Trophoblast cell (in vitro differentiated cells and primary cell): ENCODE measurements around the gene OTUD3.
A peak's percentile ranks its signal among the peaks of the same experiment; 100 is the strongest.

Experiments
- DNase-seq, 2 donors: peaks; one replicate each; pipeline ENCODE4 v3.0.0-alpha.2; 2016
- H2AFZ ChIP-seq: 2 replicates; pipeline ENCODE4 v1.6.1; 2013; ENCODE audit warnings: low read length, moderate library complexity, mild to moderate bottlenecking; ENCODE audit not compliant: insufficient read depth, poor library complexity
- H2AK5ac ChIP-seq: 2 replicates; pipeline ENCODE4 v1.6.1; 2013; ENCODE audit warnings: mild to moderate bottlenecking, low read length
- H2BK120ac ChIP-seq: 2 replicates; pipeline ENCODE4 v1.6.1; 2013; ENCODE audit warnings: low read length, mild to moderate bottlenecking, moderate library complexity; ENCODE audit not compliant: insufficient read depth, poor library complexity
- H2BK12ac ChIP-seq: 2 replicates; pipeline ENCODE4 v1.6.1; 2013; ENCODE audit warnings: mild to moderate bottlenecking, low read length, moderate library complexity
- H2BK5ac ChIP-seq: 2 replicates; pipeline ENCODE4 v1.6.1; 2013; ENCODE audit warnings: low read length, low read depth, moderate library complexity, mild to moderate bottlenecking; ENCODE audit not compliant: poor library complexity
- H3K14ac ChIP-seq: 2 replicates; pipeline ENCODE4 v1.6.1; 2013; ENCODE audit warnings: mild to moderate bottlenecking, low read length
- H3K18ac ChIP-seq: 2 replicates; pipeline ENCODE4 v1.6.1; 2013; ENCODE audit warnings: mild to moderate bottlenecking, low read length
- H3K23ac ChIP-seq: 2 replicates; pipeline ENCODE4 v1.6.1; 2013; ENCODE audit warnings: low read length
- H3K27ac ChIP-seq: 2 replicates; pipeline ENCODE4 v1.5.1; 2013; ENCODE audit warnings: low read depth, mild to moderate bottlenecking, inconsistent platforms, low read length, moderate library complexity
- H3K27me3 ChIP-seq: 2 replicates; pipeline ENCODE4 v1.6.1; 2013; ENCODE audit warnings: inconsistent platforms, mild to moderate bottlenecking, low read length, moderate library complexity; ENCODE audit not compliant: insufficient read depth
- H3K36me3 ChIP-seq, 2 experiments: 1 replicate in 1 of 2; 2 replicates in 1 of 2; pipeline ENCODE4 v1.6.1; 2013; ENCODE audit warnings: low read length in 2 of 2, mild to moderate bottlenecking in 2 of 2, moderate library complexity in 1 of 2; ENCODE audit not compliant: insufficient read depth in 2 of 2, control insufficient read depth in 1 of 2
- H3K4ac ChIP-seq: 2 replicates; pipeline ENCODE4 v1.6.1; 2013; ENCODE audit warnings: low read depth, mild to moderate bottlenecking, low read length, moderate library complexity
- H3K4me1 ChIP-seq, 2 experiments: 1 replicate in 1 of 2; 2 replicates in 1 of 2; pipeline ENCODE4 v1.6.1; 2013; ENCODE audit warnings: low read length in 2 of 2, mild to moderate bottlenecking in 2 of 2, moderate library complexity in 1 of 2; ENCODE audit not compliant: insufficient read depth in 2 of 2, control insufficient read depth in 1 of 2
- H3K4me2 ChIP-seq: 2 replicates; pipeline ENCODE4 v1.6.1; 2013; ENCODE audit warnings: inconsistent platforms, mild to moderate bottlenecking, low read length, moderate library complexity
- H3K4me3 ChIP-seq: 2 replicates; pipeline ENCODE4 v1.5.1; 2013; ENCODE audit warnings: mild to moderate bottlenecking, low read depth, low read length, inconsistent platforms
- H3K79me1 ChIP-seq: one replicate; pipeline ENCODE4 v1.6.1; 2013; ENCODE audit warnings: low read length
- H3K79me2 ChIP-seq: 2 replicates; pipeline ENCODE4 v1.6.1; 2013; ENCODE audit warnings: low read length, mild to moderate bottlenecking; ENCODE audit not compliant: control insufficient read depth, insufficient read depth, poor library complexity
- H3K9ac ChIP-seq: 2 replicates; pipeline ENCODE4 v1.6.1; 2013; ENCODE audit warnings: mild to moderate bottlenecking, low read length
- H3K9me3 ChIP-seq: 2 replicates; pipeline ENCODE4 v1.6.1; 2013; ENCODE audit warnings: low read depth, mild to moderate bottlenecking, control low read depth, inconsistent platforms, low read length; ENCODE audit not compliant: insufficient read depth
- H4K12ac ChIP-seq: 2 replicates; pipeline ENCODE4 v1.6.1; 2013; ENCODE audit warnings: low read depth, mild to moderate bottlenecking, low read length, moderate library complexity
- H4K8ac ChIP-seq: 2 replicates; pipeline ENCODE4 v1.6.1; 2013; ENCODE audit warnings: low read depth, mild to moderate bottlenecking, low read length, moderate library complexity
- H4K91ac ChIP-seq: one replicate; pipeline ENCODE4 v1.6.1; 2013; ENCODE audit warnings: low read depth, mild to moderate bottlenecking, low read length, moderate library complexity
- WGBS: extraction: QIAGEN DNeasy Blood & Tissue Kit; methylation state at CpG from one replicate; pipeline ENCODE4 v1.1.7; 2013; ENCODE audit warnings: missing lambda C conversion rate; ENCODE audit not compliant: insufficient read length, insufficient coverage; ENCODE audit errors: extremely low coverage; 5-methylcytosine and 5-hydroxymethylcytosine counted together

Gene OTUD3

DNA sequence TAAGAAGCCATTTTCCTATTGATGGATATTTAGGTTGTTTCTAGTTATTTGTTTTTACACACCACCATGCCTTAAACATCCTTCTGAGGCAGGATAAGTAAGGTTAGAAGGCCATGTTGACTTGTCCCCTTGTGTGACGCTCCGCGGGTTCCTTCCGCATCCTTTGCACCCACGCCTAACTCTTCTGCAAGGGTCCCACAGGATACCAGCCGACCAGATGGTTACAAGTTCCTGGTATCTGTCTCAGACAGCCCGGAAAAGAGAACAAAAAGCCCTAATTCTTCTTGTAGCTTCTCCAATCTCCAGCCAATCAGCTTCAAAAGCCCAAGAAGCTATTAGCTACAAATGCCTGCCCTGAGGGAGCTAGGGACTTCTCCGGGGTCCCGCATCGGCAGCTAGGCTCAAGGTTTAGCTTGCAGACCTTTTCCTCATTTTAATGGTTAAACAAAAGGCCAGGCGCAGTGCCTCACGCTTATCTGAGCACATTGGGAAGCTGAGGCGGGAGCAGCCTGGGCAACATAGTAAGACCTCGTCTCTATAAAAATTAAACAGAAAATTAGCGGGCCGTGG is 4.9 kb upstream of the OTUD3 start:
- H3K18ac ChIP-seq = no peak overlapping the region
- H2AFZ ChIP-seq = no peak overlapping the region
- no peak overlapping the region for H3K14ac ChIP-seq
- no peaks in the 10 kb centered on the region for H3K4me1 ChIP-seq
- H3K27me3 ChIP-seq = no peaks in the 10 kb centered on the region
- H3K79me2 ChIP-seq = peaks cover under 1% of the 10 kb centered on the region
- no peak overlapping the region for H3K27ac ChIP-seq
- H3K9me3 ChIP-seq = no peaks in the 10 kb centered on the region
- no peak overlapping the region for H3K23ac ChIP-seq
- H3K4ac ChIP-seq = no peak overlapping the region
- no peak overlapping the region for H2BK12ac ChIP-seq
- peaks cover 3% of the 10 kb centered on the region for H3K79me1 ChIP-seq
- H4K8ac ChIP-seq = no peak overlapping the region
- H3K4me2 ChIP-seq = no peak overlapping the region
- no CpG with 5 or more reads among the region's 16 CpGs for WGBS
- no peak overlapping the region for H4K12ac ChIP-seq
- H3K4me3 ChIP-seq = no peak overlapping the region
- no peak overlapping the region for H4K91ac ChIP-seq
- DNase-seq = peak; percentile 59 to 80
- H3K9ac ChIP-seq = no peak overlapping the region
- no peaks in the 10 kb centered on the region for H3K36me3 ChIP-seq
- no peak overlapping the region for H2BK120ac ChIP-seq
- no peak overlapping the region for H2BK5ac ChIP-seq
- H2AK5ac ChIP-seq = no peak overlapping the region

- DNase-seq = peak in 1 of 2 donors; percentile 52
- Histone ChIP-seq H2AK5ac (no peak overlapping the region), H3K4ac (no peak overlapping the region), H3K14ac (no peak overlapping the region), H4K91ac (no peak overlapping the region), H4K8ac (no peak overlapping the region), H3K27ac (no peak overlapping the region), H3K79me1 (peaks cover 9% of the 10 kb centered on the region), H3K18ac (no peak overlapping the region), H3K36me3 (no peaks in the 10 kb centered on the region), H3K27me3 (no peaks in the 10 kb centered on the region), H3K79me2 (peaks cover 7% of the 10 kb centered on the region), H3K4me2 (no peak overlapping the region), H3K23ac (no peak overlapping the region), H3K9ac (no peak overlapping the region), H3K9me3 (no peaks in the 10 kb centered on the region), H3K4me3 (no peak overlapping the region), H3K4me1 (peaks cover 0 to under 1% of the 10 kb centered on the region in 2 experiments), H2BK120ac (no peak overlapping the region), H4K12ac (no peak overlapping the region), H2AFZ (no peak overlapping the region), H2BK12ac (no peak overlapping the region), H2BK5ac (no peak overlapping the region)
- no CpG with 5 or more reads among the region's 19 CpGs for WGBS
Measured at GRCh38 chr1:19877821-19878636, 4.2 kb upstream of the OTUD3 start.

DNA sequence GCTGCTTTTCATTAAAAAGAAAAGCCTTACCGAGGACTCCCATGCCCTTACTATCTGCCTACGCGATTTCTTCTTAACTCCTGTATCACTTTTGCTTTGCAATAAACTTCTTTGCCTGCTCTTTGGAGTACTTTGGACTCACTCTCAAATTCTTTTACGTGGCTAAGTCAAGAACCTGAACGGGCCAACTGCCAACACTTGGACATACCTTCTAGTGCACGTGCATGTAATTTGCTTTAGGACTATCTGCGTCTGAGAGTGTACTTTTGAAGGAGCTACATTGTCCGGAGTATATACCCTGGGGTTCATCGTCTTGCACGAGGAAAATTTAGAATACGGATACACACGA is 3.6 kb upstream of the OTUD3 start:
- H3K79me1 ChIP-seq = peaks cover 8% of the 10 kb centered on the region
- no peak overlapping the region for H3K4me2 ChIP-seq
- no peak overlapping the region for H3K4me3 ChIP-seq
- H4K8ac ChIP-seq = no peak overlapping the region
- H3K27me3 ChIP-seq = no peaks in the 10 kb centered on the region
- H2BK120ac ChIP-seq = no peak overlapping the region
- H3K9me3 ChIP-seq = no peaks in the 10 kb centered on the region
- no peak overlapping the region for H2BK12ac ChIP-seq
- no peak overlapping the region for H4K12ac ChIP-seq
- no peak overlapping the region for H3K23ac ChIP-seq
- H2BK5ac ChIP-seq = no peak overlapping the region
- H3K4ac ChIP-seq = no peak overlapping the region
- H3K36me3 ChIP-seq = no peaks in the 10 kb centered on the region
- WGBS = no CpG with 5 or more reads among the region's 12 CpGs
- no peak overlapping the region for H3K18ac ChIP-seq
- no peak overlapping the region for H2AFZ ChIP-seq
- no peak overlapping the region for H4K91ac ChIP-seq
- no peak overlapping the region for H2AK5ac ChIP-seq
- H3K27ac ChIP-seq = no peak overlapping the region
- H3K14ac ChIP-seq = no peak overlapping the region
- H3K4me1 ChIP-seq = peaks cover 3 to 6% of the 10 kb centered on the region in 2 experiments
- DNase-seq = peak in 1 of 2 donors; percentile 8
- no peak overlapping the region for H3K9ac ChIP-seq
- peaks cover 10% of the 10 kb centered on the region for H3K79me2 ChIP-seq

GRCh38 chr1:19879227-19879626 is 3.0 kb upstream of the OTUD3 start:
- H4K12ac ChIP-seq = no peak overlapping the region
- H3K4me3 ChIP-seq = no peak overlapping the region
- H2AK5ac ChIP-seq = no peak overlapping the region
- H2BK120ac ChIP-seq = no peak overlapping the region
- no peak overlapping the region for H3K23ac ChIP-seq
- WGBS = no CpG with 5 or more reads among the region's 4 CpGs
- H4K8ac ChIP-seq = no peak overlapping the region
- no peak overlapping the region for H3K4me2 ChIP-seq
- peaks cover 7% of the 10 kb centered on the region for H3K79me1 ChIP-seq
- H3K79me2 ChIP-seq = peaks cover 10% of the 10 kb centered on the region
- H3K14ac ChIP-seq = no peak overlapping the region
- H2BK5ac ChIP-seq = no peak overlapping the region
- no peak overlapping the region for H3K4ac ChIP-seq
- no peak overlapping the region for H2BK12ac ChIP-seq
- H3K18ac ChIP-seq = no peak overlapping the region
- no peaks in the 10 kb centered on the region for H3K9me3 ChIP-seq
- H3K27ac ChIP-seq = no peak overlapping the region
- H3K4me1 ChIP-seq = peaks cover 3 to 11% of the 10 kb centered on the region in 2 experiments
- H3K9ac ChIP-seq = no peak overlapping the region
- H4K91ac ChIP-seq = no peak overlapping the region
- DNase-seq = no peak
- H3K27me3 ChIP-seq = no peaks in the 10 kb centered on the region
- no peak overlapping the region for H2AFZ ChIP-seq
- H3K36me3 ChIP-seq = no peaks in the 10 kb centered on the region
